GM12801 (cell line): Measurements from ENCODE around the gene DCAKD.

Source experiments
- TF ChIP-seq, protein P1 (sequence below): IDR thresholded peaks from one replicate; pipeline ENCODE4 v1.5.1; 2011; ENCODE audit warnings: control low read depth; ENCODE audit not compliant: insufficient read length; ENCODE audit errors: extremely low read depth

The DCAKD gene

DNA sequence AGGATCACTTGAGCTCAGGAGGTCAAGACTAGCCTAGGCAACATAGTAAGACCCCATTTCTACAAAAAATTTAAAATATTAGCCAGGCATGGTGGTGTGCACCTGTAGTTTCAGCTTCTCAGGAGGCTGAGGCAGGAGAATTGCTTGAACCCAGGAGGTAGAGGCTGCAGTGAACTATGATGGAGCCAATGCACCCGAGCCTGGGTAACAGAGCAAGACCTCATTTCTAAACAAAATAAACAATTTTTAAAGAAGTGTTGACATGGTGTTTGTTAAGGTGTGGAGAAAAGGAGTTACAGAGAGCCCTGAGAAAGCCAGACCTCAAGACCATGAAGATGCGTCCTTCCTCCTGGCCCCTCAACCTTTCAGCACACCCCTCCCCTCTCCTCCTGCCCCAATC, 45.7 kb downstream of the DCAKD start:
- TF ChIP-seq, protein P1, sequence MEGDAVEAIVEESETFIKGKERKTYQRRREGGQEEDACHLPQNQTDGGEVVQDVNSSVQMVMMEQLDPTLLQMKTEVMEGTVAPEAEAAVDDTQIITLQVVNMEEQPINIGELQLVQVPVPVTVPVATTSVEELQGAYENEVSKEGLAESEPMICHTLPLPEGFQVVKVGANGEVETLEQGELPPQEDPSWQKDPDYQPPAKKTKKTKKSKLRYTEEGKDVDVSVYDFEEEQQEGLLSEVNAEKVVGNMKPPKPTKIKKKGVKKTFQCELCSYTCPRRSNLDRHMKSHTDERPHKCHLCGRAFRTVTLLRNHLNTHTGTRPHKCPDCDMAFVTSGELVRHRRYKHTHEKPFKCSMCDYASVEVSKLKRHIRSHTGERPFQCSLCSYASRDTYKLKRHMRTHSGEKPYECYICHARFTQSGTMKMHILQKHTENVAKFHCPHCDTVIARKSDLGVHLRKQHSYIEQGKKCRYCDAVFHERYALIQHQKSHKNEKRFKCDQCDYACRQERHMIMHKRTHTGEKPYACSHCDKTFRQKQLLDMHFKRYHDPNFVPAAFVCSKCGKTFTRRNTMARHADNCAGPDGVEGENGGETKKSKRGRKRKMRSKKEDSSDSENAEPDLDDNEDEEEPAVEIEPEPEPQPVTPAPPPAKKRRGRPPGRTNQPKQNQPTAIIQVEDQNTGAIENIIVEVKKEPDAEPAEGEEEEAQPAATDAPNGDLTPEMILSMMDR, result no peak

DNA sequence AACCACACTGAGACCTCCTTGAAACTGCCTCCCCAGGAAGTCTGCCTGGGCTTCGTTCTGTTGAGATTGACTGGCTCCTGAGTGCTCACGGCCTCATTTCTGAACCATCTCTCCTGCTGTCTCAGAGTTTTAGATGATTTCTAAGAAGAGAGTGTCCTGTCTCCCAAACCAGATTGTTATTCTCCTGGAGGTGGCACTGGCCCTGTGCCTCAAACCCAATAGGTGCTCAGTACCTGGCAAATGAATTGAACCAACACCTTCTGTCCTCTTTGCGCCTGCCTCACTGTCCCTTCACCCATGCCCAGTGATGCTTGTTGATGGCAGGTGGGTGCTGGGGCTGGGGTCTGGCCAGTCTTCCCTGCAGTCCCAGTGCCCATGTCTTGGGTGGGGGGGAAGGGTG, 47.0 kb downstream of the DCAKD start:
- TF ChIP-seq, protein P1, result no peak

DNA sequence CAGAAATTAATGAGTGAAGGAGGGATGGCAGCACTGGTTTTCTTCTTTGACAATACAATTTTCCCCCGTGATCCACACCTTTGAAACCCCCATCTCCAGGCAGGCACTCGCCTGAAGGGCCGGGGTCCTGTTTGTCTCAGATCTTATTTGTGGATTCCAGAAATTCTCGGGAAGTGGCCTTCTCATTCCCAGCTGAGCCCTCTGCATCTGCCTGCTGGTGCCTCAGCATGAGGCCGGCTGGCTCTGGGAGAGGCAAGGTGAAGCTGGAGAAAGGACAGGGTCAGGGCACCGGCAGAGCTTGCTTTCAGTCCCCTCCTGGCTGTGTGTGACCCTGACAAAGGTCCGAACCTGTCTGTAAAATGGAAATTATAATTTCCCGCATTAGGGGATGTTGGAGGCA, 47.6 kb downstream of the DCAKD start:
- TF ChIP-seq, protein P1, result no peak

DNA sequence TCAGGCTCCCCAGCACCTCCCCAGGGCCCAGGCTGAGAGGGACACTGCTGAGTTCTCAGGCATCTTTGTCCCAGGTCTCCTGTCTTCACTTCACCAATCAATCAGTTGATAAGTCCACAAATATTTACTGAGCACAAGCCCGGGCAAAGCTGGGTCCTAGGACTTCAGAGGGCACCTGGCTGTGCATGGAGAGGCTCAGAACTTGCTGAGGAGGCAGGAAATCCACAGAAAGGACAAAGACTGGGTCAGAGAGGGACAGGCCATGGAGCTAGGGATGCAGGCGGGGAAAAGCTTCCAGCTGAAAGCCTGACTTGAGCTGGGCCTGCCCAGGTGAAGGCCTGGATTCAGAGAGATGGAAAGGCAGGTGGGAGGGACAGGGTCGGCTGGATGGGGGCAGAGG, 50.1 kb downstream of the DCAKD start:
- TF ChIP-seq, protein P1, result no peak

DNA sequence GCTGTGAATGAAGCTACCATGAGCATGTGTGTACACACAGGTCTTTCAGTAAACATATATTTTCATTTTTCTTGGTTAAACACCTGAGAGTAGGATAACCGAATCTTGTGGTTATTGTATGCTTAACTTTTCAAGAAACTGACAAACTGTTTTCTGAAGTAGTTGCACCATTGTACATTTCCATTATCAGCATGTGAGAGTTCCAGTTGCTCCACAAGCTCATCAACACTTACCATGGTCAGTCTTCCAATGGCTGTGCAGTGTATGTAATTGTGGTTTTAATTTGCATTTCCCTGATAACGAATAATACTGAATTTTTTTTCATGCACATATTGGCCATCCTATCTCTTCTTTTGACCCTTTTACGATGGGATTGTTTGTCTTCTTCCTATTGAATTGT, 52.0 kb downstream of the DCAKD start:
- TF ChIP-seq, protein P1, result no peak

DNA sequence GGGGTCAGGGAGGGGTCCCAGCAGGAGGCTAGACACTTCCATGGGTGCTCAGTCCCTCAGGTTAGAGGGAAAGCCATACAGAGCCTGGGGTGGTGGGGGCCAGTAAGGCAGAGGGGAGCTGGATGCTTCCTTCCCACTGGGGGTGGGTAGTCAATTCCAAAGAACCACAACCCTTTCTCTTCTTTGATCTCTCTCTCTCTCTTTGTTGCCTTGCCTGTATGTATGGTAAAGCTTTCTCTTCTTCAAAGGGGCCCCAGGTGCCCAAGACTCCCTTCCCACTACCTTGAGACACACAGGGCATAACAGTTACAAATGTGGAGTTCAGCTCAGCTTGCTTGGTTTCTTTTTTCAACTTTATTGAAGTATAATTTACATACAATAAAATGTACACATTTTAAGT, 52.8 kb downstream of the DCAKD start:
- TF ChIP-seq, protein P1, result no peak

DNA sequence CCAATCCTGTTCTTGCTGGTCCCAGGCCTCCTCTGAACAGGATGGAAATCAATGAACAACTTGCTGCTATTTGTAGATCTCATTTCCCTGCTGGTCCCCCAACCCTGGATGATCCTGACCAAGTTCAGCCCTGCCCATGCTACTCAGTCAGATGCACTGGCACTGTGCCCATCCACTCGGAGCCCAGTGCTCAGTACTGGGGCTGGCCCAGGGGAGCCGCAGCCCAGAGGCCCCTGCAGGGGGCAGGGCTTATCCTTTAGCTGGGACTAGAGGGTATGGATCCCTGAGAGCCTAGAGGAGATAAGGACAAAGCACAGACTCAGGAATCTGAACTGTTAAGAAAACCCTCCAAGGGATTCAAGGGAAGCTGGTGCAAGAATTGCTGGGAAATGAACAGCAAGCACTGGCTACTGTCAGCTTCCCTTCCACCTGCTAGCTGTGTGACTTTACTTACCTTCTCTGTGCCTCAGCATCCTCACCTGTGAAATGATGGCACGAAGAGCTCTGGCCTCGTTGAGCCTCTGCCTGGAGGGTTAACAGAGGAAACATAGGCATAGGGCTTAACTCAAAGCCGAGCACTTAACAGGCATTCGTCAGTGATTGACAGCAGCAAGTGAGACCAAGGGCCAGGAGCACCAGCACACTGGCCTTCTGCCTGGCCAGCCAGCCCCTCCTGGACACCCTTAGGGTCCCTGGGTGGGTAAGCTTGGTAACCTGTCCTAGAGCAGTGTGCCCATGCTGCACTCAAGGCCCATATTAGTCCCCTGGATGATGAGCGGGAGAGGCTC, 53.5 kb downstream of the DCAKD start:
- TF ChIP-seq, protein P1, result no peak
